Memory B cell (primary cell): Measurements from ENCODE around the gene PBX1.

Source experiments
- ATAC-seq: fragments of 150-1000 bp; cut with Tn5 transposase; 2 replicates; pipeline ENCODE4 v1.10.0; 2021; ENCODE audit warnings: low read depth, mild to moderate bottlenecking, moderate library complexity
- DNase-seq, 2 donors: peaks; one replicate each; pipeline ENCODE4 v3.0.0; 2022; ENCODE audit warnings: low spot score in 2 of 2
- H3K27ac Mint-ChIP-seq: one replicate; pipeline ENCODE4 v1.8.0; 2022; ENCODE audit warnings: mild to moderate bottlenecking, moderate library complexity, mixed read lengths
- H3K27me3 Mint-ChIP-seq: one replicate; pipeline ENCODE4 v1.8.0; 2022; ENCODE audit warnings: mixed read lengths
- H3K36me3 Mint-ChIP-seq: one replicate; pipeline ENCODE4 v1.8.0; 2022; ENCODE audit warnings: mild to moderate bottlenecking, mixed read lengths
- H3K4me1 Mint-ChIP-seq: one replicate; pipeline ENCODE4 v1.8.0; 2022; ENCODE audit warnings: mixed read lengths
- H3K4me3 Mint-ChIP-seq: one replicate; pipeline ENCODE4 v1.8.0; 2022; ENCODE audit warnings: mild to moderate bottlenecking, moderate library complexity, mixed read lengths
- H3K9me3 Mint-ChIP-seq: one replicate; pipeline ENCODE4 v1.8.0; 2022; ENCODE audit warnings: mixed read lengths

The PBX1 gene

DNA sequence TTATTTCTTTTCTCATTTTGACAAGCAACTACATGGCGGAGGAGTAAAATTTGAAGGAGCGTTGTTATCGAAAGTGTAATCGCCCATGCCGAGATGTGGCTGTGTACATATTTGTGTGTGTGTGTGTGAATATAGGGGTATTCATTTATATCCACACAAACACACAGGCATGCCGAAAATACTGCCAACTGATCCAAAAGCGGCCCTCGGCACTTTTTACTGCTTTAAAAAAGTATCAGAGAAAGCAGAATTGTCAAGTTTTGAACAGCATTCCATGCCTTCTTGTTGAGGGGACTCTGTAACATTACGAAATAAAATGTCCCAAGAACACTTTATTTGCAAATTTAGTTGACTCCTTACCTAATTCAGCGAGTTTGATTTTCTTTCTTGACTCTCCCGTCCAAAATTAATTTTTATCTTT, 1.1 kb downstream of the PBX1 start:
- DNase-seq = no peak

DNA sequence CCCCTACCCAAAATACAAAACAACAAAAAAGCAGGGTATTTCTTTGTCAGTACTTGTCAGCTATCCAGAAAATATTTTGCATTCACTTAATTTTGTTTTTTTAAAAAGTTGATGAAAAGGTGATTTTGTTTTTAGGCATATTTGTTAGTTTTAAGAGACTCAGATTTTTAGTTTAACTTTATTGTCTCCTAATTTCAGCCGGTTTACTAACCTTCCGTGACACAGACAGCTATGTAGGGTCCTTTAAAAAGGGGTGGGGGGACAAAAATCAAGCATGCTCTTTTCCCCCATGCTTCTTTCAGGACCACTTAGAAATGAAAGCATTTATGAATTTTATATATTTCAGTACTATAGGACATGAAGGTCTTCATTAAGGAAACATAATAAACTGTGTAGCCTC, 1.6 kb downstream of the PBX1 start:
- Mint-ChIP-seq H3K27ac (no peak overlapping the region), H3K4me1 (peaks cover 2% of the 10 kb centered on the region), H3K36me3 (no peaks in the 10 kb centered on the region), H3K9me3 (peaks cover 3% of the 10 kb centered on the region), H3K27me3 (peaks cover 10% of the 10 kb centered on the region), H3K4me3 (no peak overlapping the region)
- no peak for DNase-seq
- ATAC-seq = no peak

More for the DNA sequence above, 1.1 kb downstream of the PBX1 start:
- Mint-ChIP-seq H3K4me3 (peak overlapping the region; percentile 25), H3K9me3 (peaks cover 3% of the 10 kb centered on the region), H3K36me3 (no peaks in the 10 kb centered on the region), H3K27ac (no peak overlapping the region), H3K4me1 (peaks cover 2% of the 10 kb centered on the region), H3K27me3 (peaks cover 10% of the 10 kb centered on the region)
- no peak for ATAC-seq

DNA sequence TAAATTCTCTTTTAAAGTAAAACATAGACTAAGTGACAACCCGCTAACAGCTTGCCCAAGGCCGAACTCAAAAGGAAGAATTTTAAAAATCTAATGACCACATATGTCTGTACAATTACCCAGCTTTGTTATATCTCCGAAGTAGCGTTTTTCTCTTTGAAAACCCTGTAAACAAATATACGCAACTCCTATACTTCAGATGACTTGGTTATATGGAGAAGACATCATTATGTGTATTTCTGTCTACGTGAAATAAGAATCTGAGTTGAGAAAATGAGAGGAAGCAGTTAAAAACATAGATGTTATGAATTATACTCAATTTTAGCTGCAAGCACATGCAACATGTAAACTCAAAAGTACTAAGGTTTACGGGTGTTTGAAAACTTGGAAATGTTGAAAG, 2.0 kb downstream of the PBX1 start:
- Mint-ChIP-seq H3K36me3 (no peaks in the 10 kb centered on the region), H3K9me3 (peaks cover 2% of the 10 kb centered on the region), H3K27ac (no peak overlapping the region), H3K4me1 (peaks cover 1% of the 10 kb centered on the region), H3K27me3 (peaks cover 9% of the 10 kb centered on the region), H3K4me3 (no peak overlapping the region)
- ATAC-seq = no peak
- no peak for DNase-seq

DNA sequence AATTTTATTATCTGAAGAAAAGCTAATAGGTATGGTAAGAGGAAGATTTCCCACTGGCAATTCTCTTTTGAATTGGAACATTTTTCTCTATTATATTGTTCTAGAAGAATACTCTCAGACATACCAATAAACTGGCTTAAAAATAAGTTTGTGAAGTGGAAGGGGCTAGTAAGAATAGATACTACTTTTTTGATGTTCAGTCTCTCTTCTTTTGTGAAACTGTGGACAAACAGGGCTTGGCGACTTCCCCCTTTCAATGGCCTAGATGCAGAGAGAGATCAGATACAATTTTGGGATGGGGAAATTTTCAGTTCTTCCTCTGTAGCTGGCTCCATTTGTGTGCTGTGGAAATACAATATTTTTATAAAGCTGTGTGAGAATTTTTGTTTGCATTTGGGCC, 2.5 kb downstream of the PBX1 start:
- Mint-ChIP-seq H3K36me3 (no peaks in the 10 kb centered on the region), H3K4me3 (no peak overlapping the region), H3K27ac (no peak overlapping the region), H3K4me1 (no peaks in the 10 kb centered on the region), H3K9me3 (peaks cover 1% of the 10 kb centered on the region), H3K27me3 (peaks cover 6% of the 10 kb centered on the region)
- no peak for DNase-seq
- no peak for ATAC-seq

DNA sequence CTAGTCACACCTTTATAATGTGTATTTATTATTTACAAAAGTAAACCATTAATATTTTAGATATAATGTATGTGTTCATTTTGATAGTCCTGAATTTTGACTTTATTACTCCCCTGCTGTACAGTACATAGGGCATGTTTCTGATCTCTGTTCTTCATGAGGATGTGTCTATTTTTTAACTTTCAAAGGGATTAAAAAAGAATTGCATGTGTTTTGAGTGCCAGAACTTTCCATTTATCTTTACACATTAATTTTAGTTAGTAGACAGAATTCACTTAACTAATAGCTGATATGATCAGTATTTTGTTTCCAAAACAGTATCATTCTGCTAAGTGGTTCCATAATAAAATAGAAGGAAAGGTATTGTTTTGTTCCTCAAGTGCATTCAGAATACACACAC, 3.1 kb downstream of the PBX1 start:
- Mint-ChIP-seq H3K27me3 (peaks cover 8% of the 10 kb centered on the region), H3K27ac (no peak overlapping the region), H3K4me1 (no peaks in the 10 kb centered on the region), H3K9me3 (peaks cover 3% of the 10 kb centered on the region), H3K4me3 (no peak overlapping the region), H3K36me3 (no peaks in the 10 kb centered on the region)
- no peak for DNase-seq
- no peak for ATAC-seq

DNA sequence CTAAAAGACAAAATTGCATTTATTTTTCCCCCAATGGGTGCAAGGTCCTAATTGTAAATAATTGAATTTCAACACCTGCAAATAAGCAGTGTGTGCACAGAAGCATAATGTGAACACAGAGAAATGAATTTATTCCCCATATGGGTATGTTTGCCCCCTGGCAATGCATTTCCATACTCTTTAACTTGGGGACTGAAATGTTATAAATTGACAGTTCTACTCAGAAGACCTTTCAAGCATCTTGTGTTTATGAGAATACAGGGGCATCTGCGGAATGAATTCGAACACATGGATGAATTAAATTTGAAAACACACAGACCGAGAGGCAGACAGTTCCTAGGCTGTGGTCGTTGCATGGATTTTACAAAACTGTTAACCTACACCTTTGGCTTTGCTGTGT, 3.5 kb downstream of the PBX1 start:
- Mint-ChIP-seq H3K4me1 (no peaks in the 10 kb centered on the region), H3K36me3 (no peaks in the 10 kb centered on the region), H3K27me3 (peaks cover 8% of the 10 kb centered on the region), H3K4me3 (no peak overlapping the region), H3K9me3 (peaks cover 3% of the 10 kb centered on the region), H3K27ac (no peak overlapping the region)
- ATAC-seq (no peak), DNase-seq (no peak)

DNA sequence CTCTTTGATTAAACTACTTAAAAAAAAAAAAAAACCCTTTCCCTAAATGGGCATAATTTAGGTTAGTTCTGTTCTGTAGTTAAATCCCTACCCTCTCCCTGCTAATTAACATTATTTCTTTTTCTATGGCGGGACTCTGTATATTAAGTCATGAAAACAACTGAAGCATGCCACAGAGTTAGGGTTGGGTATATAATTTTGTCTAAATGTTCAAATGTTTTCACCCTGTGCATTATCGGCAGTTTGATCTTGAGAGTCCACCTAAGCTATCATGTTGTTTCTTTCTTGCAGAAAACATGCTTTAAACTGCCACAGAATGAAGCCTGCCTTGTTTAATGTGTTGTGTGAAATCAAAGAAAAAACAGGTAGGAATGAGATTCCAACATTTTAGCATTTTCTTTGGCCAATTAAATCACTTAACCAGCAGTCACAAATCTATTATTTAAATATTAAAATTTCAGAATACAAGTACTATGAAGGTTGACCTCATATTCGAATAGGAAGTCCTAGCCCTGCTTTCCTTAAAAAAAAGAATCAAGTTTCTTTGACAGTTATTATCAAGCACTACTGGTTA, 4.0 kb downstream of the PBX1 start:
- peaks cover 3% of the 10 kb centered on the region for H3K9me3 Mint-ChIP-seq
- ATAC-seq (no peak), DNase-seq (no peak)
- H3K4me3 Mint-ChIP-seq = no peak overlapping the region
- H3K4me1 Mint-ChIP-seq = no peaks in the 10 kb centered on the region
- H3K36me3 Mint-ChIP-seq = no peaks in the 10 kb centered on the region
- H3K27ac Mint-ChIP-seq = no peak overlapping the region
- H3K27me3 Mint-ChIP-seq = peaks cover 8% of the 10 kb centered on the region

DNA sequence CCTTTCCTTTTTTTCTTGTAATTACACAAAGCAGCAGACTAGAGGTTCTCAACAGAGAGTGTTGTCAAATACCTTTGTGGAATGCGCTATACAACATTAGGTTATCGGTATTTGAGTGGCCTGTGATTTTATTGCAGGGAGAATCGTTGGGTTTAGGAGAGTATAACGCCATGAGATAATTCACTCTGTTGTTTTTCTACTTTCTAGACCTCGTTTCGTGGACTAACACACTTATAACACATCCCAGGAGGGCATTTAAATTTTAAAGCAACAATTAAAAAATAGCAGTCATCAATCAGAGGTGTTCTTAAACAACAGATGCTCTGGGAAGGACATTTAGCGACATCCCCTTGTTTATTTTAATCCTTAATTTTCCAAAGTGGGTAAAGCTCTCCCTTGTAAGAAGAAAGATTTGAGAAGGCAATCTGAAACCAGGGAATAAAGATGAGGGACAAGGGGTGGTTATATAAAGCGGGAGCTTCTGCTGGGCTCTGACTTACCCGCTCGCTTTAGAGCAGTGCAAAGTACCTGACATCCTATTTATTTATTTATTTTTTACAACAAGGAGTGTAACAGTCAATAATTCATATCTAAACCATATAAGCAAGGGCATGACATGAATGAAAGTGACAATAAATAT, 4.9 kb downstream of the PBX1 start:
- H3K27ac Mint-ChIP-seq = no peak overlapping the region
- DNase-seq (no peak), ATAC-seq (no peak)
- no peak overlapping the region for H3K4me3 Mint-ChIP-seq
- H3K27me3 Mint-ChIP-seq = peaks cover 6% of the 10 kb centered on the region
- no peaks in the 10 kb centered on the region for H3K4me1 Mint-ChIP-seq
- H3K9me3 Mint-ChIP-seq = peaks cover 3% of the 10 kb centered on the region
- no peaks in the 10 kb centered on the region for H3K36me3 Mint-ChIP-seq

DNA sequence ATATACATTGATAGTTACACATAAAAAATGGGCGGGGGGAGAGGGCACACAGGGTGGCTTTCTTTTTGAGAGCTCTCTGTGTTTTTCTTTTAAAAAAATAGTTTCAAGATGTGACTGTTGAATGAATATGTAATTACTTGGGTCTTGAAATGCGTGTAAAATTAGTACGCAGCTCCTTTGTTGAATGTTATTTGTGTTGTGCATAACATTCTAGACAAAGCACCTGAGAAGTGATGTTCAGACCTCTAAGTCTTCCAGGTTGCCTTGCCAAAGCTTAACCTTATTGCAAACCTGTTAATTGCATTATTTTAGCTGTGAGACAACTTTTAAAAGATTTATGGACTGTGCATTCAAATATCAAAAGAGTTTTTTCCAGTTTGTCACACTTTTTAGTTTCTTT, 5.4 kb downstream of the PBX1 start:
- DNase-seq (no peak), ATAC-seq (no peak)
- Mint-ChIP-seq H3K9me3 (peaks cover 3% of the 10 kb centered on the region), H3K36me3 (no peaks in the 10 kb centered on the region), H3K27me3 (peaks cover 6% of the 10 kb centered on the region), H3K4me3 (no peak overlapping the region), H3K27ac (no peak overlapping the region), H3K4me1 (no peaks in the 10 kb centered on the region)

DNA sequence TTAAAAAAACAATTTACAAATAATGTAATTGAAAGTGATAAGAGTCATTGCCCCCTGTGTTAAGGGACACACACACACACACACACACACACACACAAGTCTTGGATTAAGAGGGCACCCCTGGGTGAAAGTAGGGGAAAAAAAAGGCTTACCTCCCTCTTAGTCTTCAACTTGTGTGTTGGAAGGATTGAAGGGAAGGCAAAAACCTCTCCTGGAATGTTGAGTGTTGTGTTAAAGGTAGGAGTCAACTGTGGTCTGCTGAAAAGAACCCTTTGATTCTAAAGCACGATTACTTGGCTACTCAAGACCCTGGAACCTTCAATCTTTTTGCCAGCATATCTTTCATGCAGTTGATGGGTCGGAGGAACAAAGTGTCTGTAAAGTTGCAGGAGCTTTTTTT, 6.4 kb downstream of the PBX1 start:
- Mint-ChIP-seq H3K27me3 (peaks cover 6% of the 10 kb centered on the region), H3K9me3 (peaks cover 5% of the 10 kb centered on the region), H3K27ac (no peak overlapping the region), H3K4me3 (no peak overlapping the region), H3K36me3 (no peaks in the 10 kb centered on the region), H3K4me1 (no peaks in the 10 kb centered on the region)
- ATAC-seq (no peak), DNase-seq (no peak)

DNA sequence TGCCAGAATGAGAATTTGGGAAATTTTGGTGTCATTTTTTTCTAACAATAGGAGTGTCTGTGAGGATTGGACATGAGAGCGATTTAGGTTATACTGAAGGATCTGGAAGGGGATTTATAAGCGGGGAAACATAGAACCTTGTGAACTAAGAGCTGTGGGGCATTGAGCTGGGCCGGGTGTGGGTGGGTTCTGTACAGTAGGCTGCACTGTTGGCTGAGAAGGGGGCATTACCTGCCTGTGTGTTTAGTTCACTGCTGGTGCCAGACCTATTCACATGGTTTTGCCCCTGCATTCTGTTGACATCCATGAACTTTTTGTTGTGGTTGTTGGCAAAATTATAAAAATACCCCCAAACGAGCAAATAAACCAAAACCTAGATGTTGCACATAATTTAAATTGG, 8.8 kb downstream of the PBX1 start:
- H3K27ac Mint-ChIP-seq = no peak overlapping the region

DNA sequence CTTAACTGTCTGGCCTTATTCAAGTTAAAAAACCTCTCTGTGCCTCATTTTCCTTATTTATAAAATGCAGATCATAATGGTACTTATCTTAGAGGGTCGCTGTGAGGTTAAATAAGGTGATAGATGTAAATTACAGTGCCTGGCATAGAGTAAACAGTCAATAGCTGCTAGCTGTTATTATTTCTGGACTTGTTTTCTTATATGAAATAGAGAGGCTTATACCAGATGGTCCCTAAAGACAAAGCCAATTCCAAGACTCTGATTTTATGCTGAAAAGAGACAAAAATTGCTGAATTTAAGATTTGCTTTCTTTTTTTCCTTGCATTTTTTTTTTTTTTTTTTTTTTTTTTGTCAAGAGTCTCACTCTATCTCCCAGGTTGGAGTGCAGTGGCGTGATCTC, 10.3 kb downstream of the PBX1 start:
- H3K27me3 Mint-ChIP-seq = peaks cover 5% of the 10 kb centered on the region

More for the DNA sequence above, 8.8 kb downstream of the PBX1 start:
- Mint-ChIP-seq H3K9me3 (peaks cover 6% of the 10 kb centered on the region), H3K4me3 (no peak overlapping the region), H3K36me3 (no peaks in the 10 kb centered on the region), H3K27me3 (peaks cover 5% of the 10 kb centered on the region), H3K4me1 (no peaks in the 10 kb centered on the region)
- no peak for DNase-seq
- ATAC-seq = no peak

DNA sequence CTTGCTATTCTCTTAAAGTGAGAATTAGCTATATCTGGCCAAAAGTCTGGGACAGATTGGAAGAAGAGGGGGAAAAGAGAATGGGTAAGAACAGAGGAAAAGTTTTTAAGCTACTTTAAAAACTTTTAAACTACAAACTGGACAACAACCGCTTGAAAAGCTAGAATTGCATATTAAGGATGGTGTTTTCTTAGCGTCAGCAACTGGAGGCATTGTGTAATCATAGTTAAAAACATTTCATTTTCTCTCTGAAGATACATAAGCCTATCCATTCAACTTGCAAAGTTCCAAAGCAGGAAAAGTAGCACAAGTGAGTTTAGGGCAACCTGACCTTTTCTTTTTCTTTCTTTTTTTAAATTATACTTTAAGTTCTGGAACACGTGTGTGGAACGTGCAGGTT, 10.9 kb downstream of the PBX1 start:
- H3K36me3 Mint-ChIP-seq = no peaks in the 10 kb centered on the region
- H3K27me3 Mint-ChIP-seq = peaks cover 5% of the 10 kb centered on the region
- H3K4me3 Mint-ChIP-seq = no peak overlapping the region
- no peak for DNase-seq
- no peak overlapping the region for H3K27ac Mint-ChIP-seq
- ATAC-seq = no peak
- no peaks in the 10 kb centered on the region for H3K4me1 Mint-ChIP-seq
- H3K9me3 Mint-ChIP-seq = peaks cover 6% of the 10 kb centered on the region

More for the DNA sequence above, 10.3 kb downstream of the PBX1 start:
- Mint-ChIP-seq H3K4me3 (no peak overlapping the region), H3K9me3 (peaks cover 6% of the 10 kb centered on the region), H3K36me3 (no peaks in the 10 kb centered on the region), H3K27ac (no peak overlapping the region), H3K4me1 (no peaks in the 10 kb centered on the region)
- no peak for DNase-seq
- ATAC-seq = no peak

DNA sequence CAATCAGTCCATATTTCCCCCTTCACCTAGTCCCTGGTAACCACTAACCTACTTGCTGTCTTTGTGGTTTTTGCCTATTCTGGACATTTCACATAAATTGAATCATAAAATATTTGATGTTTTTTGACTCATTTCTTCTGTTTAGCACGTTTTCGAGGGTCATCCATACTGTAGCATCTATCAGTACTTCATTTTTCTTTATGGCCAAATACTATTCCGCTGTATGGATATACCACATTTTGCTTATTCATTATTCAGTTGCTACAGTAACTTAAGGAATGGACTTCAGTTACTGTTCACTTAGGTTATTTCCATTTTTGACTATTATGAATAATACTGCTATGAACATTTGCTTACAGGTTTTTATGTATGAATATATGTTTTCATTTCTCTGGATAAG, 12.3 kb downstream of the PBX1 start:
- ATAC-seq (no peak), DNase-seq (no peak)
- no peak overlapping the region for H3K27ac Mint-ChIP-seq
- H3K4me1 Mint-ChIP-seq = no peaks in the 10 kb centered on the region
- H3K36me3 Mint-ChIP-seq = no peaks in the 10 kb centered on the region
- H3K9me3 Mint-ChIP-seq = peaks cover 6% of the 10 kb centered on the region
- H3K27me3 Mint-ChIP-seq = peaks cover 3% of the 10 kb centered on the region
- no peak overlapping the region for H3K4me3 Mint-ChIP-seq

DNA sequence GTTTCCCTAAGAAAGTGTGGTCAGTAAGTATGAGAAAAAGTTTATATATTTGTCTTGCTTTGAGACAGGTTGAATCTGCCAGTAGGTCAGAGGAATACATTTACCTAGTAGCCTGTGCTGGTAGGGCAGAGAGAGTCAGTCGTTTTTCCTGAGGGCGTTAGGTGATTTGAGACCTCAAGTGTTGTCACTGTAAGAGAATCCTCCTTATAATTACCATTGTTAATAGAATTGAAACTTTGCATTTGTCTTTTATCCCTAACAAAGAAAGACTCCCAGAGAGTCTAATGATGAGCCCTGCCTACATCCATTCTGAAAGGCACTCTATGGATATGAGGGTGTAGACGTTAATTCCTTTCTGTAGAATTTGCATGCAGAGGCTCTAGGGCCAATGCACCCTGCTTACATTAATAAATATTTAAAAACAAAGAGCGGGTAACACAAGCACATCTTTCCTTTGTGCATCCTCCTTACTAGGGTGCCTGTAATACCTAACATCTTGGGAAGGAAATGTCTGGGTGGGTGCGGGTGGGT, 16.4 kb downstream of the PBX1 start:
- ATAC-seq = no peak
- Mint-ChIP-seq H3K9me3 (peaks cover 2% of the 10 kb centered on the region), H3K4me1 (no peaks in the 10 kb centered on the region), H3K27ac (no peak overlapping the region), H3K27me3 (no peaks in the 10 kb centered on the region), H3K36me3 (no peaks in the 10 kb centered on the region), H3K4me3 (no peak overlapping the region)
- DNase-seq = no peak
